SK-N-SH (cell line): ENCODE data around the gene UVRAG.

Source experiments
- CHD2 ChIP-seq: fragments of 150-350 bp; IDR thresholded peaks from 2 replicates; pipeline ENCODE4 v1.6.1; 2018; ENCODE audit warnings: low read length; ENCODE audit not compliant: partially characterized antibody
- CTCF ChIP-seq: fragments of 200-600 bp; sonication (generic); IDR thresholded peaks from 2 replicates; pipeline ENCODE4 v1.6.1; 2017; ENCODE audit warnings: antibody characterized with exemption, mild to moderate bottlenecking, moderate library complexity
- EP300 ChIP-seq, 2 experiments: IDR thresholded peaks; 2 replicates each; pipeline versions ENCODE4 v1.4.0 to v1.6.1; 2012; ENCODE audit warnings: borderline replicate concordance in 1 of 2, low read depth in 1 of 2, low read length in 1 of 2
- EZH2phosphoT487 ChIP-seq: fragments of 200-600 bp; sonication (generic); IDR thresholded peaks from 2 replicates; pipeline ENCODE4 v1.6.1; 2017; ENCODE audit warnings: low read depth, mixed run types, mild to moderate bottlenecking, antibody characterized with exemption, moderate library complexity, borderline replicate concordance
- FOSL2 ChIP-seq: IDR thresholded peaks from 2 replicates; pipeline ENCODE4 v1.4.0; 2012; ENCODE audit warnings: low read depth, mild to moderate bottlenecking, moderate library complexity, borderline replicate concordance
- POLR2AphosphoS5 ChIP-seq: IDR thresholded peaks from 2 replicates; pipeline ENCODE4 v1.6.1; 2012; ENCODE audit warnings: low read depth, low read length
- REST ChIP-seq: IDR thresholded peaks from 2 replicates; pipeline ENCODE4 v1.6.1; 2012; ENCODE audit warnings: mild to moderate bottlenecking, low read depth, low read length, moderate library complexity
- RXRA ChIP-seq: IDR thresholded peaks from 2 replicates; pipeline ENCODE4 v1.4.0; 2012; ENCODE audit warnings: low read depth, mild to moderate bottlenecking, borderline replicate concordance
- SIN3A ChIP-seq: IDR thresholded peaks from 2 replicates; pipeline ENCODE4 v1.6.1; 2012; ENCODE audit warnings: low read depth, mild to moderate bottlenecking, low read length, moderate library complexity, borderline replicate concordance
- USF2 ChIP-seq: fragments of 150-350 bp; IDR thresholded peaks from 2 replicates; pipeline ENCODE4 v1.6.1; 2017; ENCODE audit warnings: antibody characterized with exemption, low read length, low read depth, borderline replicate concordance
- YY1 ChIP-seq: IDR thresholded peaks from 2 replicates; pipeline ENCODE4 v1.4.0; 2012; ENCODE audit warnings: low read depth, mild to moderate bottlenecking

- TF ChIP-seq SIN3A (no peak), USF2 (no peak), CTCF (no peak), RXRA (no peak), CHD2 (no peak), REST (no peak), EP300 (IDR thresholded peaks at IDR 0.05; ENCODE audit: borderline replicate concordance in 1 of 2, low read depth in 1 of 2, low read length in 1 of 2) (no peak), POLR2AphosphoS5 (no peak), EZH2phosphoT487 (no peak), YY1 (no peak), FOSL2 (no peak)
Observed at GRCh38 chr11:76129729-76130128, 314.7 kb downstream of the UVRAG start.
